Measurements from ENCODE around the gene CHST11.

The CHST11 gene

DNA sequence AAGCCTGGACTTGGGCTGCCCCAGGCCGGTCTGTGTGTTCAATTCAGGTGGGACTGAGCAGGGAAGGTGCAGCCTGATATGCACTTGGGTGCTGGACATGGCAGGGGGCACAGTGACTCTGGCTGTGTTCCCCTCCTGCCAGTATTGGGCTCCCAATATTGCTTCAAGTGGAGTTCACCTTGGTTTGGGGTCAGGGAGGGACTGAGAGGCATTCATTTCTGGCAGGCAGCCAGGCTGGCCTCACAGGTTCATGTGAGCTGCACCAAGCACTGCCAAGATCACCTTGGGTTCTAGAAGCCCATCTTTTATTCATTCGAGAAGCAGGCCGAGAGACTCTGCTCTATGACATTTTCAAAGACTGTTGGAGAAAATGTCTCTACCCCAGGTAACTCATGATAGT is 245.0 kb downstream of the CHST11 start:
- H3K4me3 ChIP-seq (ENCODE audit: low read depth, low read length): no peak overlapping the region
- no peak for DNase-seq (ENCODE audit: low read depth, low spot score)
- in situ Hi-C loops (cut with HindIII; ENCODE audit: low sequenced_read_pairs): no loop called here
- TF ChIP-seq, protein P1, sequence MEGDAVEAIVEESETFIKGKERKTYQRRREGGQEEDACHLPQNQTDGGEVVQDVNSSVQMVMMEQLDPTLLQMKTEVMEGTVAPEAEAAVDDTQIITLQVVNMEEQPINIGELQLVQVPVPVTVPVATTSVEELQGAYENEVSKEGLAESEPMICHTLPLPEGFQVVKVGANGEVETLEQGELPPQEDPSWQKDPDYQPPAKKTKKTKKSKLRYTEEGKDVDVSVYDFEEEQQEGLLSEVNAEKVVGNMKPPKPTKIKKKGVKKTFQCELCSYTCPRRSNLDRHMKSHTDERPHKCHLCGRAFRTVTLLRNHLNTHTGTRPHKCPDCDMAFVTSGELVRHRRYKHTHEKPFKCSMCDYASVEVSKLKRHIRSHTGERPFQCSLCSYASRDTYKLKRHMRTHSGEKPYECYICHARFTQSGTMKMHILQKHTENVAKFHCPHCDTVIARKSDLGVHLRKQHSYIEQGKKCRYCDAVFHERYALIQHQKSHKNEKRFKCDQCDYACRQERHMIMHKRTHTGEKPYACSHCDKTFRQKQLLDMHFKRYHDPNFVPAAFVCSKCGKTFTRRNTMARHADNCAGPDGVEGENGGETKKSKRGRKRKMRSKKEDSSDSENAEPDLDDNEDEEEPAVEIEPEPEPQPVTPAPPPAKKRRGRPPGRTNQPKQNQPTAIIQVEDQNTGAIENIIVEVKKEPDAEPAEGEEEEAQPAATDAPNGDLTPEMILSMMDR (IDR thresholded peaks at IDR 0.05; ENCODE audit: low read depth, low read length): no peak

DNA sequence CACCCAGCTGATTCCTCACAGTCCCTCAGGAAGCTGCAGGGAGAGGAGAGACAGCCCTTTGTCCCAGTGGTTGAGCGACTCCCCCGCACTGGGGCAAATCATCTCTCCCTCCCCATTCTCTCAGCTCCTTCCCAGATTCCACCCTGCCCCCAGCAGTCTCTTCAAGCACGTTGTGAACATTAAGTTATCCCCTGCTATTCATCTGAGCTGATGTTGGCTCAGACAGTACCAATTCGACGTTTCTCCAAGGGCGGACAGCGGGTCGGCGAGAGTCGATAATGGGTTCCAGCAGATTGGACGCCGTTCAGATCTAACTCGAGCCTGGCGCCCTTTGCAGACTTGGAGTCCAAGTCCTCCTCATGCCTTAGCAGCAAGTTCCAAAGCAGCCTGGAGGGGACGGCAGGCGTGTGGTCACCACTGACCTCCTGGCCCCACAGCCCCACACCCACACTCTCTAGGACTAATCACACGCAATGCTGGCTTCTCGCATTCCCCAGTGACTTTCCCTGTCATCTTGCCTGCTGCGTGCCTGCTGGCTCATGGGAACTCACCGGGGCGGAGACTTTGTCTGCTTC is 245.9 kb downstream of the CHST11 start:
- TF ChIP-seq, protein P1 (IDR thresholded peaks at IDR 0.05; ENCODE audit: low read depth, low read length): no peak
- no peak overlapping the region for H3K4me3 ChIP-seq (ENCODE audit: low read depth, low read length)
- DNase-seq (ENCODE audit: low read depth, low spot score): peak; percentile 18
- in situ Hi-C loops (cut with HindIII; ENCODE audit: low sequenced_read_pairs): no loop called here

DNA sequence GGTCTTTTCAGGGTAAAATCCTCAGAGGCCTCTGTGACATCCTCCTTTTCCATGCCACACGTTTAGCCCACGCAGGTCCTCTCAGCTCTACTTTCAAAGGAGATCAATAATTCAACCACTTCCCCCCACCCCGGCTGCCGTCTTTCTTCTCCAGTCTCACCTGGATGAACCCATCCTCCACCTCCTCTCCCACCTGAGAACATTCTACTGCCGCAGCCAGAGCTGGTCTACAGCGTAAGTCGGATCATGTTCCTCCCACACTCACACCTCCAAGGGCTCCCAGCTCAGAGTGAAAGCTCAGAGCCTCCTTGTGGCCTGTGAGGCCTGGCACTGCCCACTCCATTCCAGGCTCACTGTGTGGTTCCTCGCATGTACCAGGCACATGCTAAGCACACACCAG is 246.6 kb downstream of the CHST11 start:
- no peak for DNase-seq (ENCODE audit: low read depth, low spot score)
- TF ChIP-seq, protein P1 (IDR thresholded peaks at IDR 0.05; ENCODE audit: low read depth, low read length): no peak
- no peak overlapping the region for H3K4me3 ChIP-seq (ENCODE audit: low read depth, low read length)
- in situ Hi-C loops (cut with HindIII; ENCODE audit: low sequenced_read_pairs): no loop called here

DNA sequence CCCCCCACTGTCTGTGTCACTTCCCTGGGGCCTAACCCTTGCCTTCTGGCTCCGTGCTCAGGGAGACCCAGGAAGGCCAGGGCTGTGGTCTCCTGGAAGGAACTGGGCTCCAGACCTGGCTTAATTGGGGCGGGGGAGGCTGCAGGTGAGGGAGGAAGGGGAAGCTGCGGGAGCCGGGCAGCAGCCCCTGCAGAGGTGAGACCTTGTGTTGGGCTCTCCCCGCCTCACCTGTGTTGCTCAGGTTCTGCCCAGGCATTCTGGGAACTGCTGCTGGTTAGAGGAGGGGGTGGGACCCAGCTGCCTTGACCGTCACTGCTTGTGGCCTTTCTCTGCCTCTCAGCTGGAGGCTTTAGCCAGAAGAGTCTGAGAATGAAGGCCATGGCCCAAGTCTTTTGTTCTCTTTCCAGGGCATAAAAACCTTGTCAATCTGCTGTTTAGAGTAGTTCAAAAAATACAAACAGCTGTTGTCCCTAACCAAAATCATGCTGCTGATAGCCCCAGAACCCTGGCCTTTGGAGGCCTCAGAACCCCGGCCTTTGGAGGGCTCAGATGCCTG is 247.6 kb downstream of the CHST11 start:
- DNase-seq (ENCODE audit: low read depth, low spot score): no peak
- in situ Hi-C loops (cut with HindIII; ENCODE audit: low sequenced_read_pairs): no loop called here
- H3K4me3 ChIP-seq (ENCODE audit: low read depth, low read length): no peak overlapping the region
- TF ChIP-seq, protein P1 (IDR thresholded peaks at IDR 0.05; ENCODE audit: low read depth, low read length): no peak

DNA sequence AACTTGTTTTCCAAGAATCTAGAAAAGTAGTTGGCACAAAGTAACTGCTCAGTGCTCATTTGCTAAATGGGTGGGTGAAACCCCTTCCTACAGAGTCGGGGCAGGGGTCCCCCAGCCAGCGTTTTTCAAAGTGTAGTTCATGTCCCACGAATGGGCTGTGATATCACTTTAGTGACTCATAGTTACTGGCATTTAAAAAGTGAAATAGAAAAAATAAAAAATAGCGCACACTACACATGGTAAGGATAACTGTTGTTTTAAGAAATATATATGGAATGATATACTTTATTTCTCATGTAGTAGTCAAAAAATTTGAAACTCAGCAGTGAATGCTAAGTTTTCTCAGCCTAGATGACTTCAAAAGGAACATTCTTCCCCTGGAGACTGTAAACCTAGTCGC is 250.4 kb downstream of the CHST11 start:
- in situ Hi-C loops (cut with HindIII; ENCODE audit: low sequenced_read_pairs): no loop called here

DNA sequence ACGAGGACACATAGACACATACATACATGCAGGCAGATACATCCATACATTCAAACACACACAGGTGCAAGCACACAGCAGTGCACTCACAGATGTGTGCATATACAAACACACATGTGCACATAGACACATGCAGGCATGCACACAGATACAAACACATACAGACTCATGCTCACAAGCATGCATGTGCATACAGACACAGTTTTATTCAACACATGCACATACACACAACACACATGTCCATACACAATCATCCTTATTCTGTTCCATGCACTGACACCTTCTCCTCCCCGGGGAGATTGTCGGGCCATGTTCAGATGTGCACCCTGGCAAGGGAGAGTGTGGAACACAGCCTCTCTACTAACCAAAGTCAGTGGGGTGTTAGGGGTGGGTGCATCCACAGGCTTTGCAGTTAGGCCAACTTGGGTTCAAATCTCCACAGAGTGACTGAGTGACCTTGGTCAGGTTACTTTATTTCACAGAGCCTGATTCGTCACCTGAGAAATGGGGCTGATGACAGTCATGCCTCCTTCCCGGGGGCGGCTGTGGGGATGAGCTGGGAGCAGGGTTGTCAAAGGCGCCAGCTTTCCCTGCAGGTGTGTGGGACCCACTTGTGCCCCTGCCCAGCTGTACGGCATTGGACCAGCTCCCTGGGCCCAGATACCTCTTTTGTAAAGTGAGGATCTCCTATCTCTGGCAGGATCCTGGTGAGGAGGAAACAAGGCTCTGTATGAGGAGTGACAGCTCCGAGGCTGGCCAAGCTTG is 251.2 kb downstream of the CHST11 start:
- no peak overlapping the region for H3K4me3 ChIP-seq (ENCODE audit: low read depth, low read length)
- no peak for DNase-seq (ENCODE audit: low read depth, low spot score)
- in situ Hi-C loops (cut with HindIII; ENCODE audit: low sequenced_read_pairs): no loop called here
- TF ChIP-seq, protein P1 (IDR thresholded peaks at IDR 0.05; ENCODE audit: low read depth, low read length): no peak

More for the DNA sequence above, 250.4 kb downstream of the CHST11 start:
- DNase-seq (ENCODE audit: low read depth, low spot score): peak; percentile 43
- TF ChIP-seq, protein P1 (IDR thresholded peaks at IDR 0.05; ENCODE audit: low read depth, low read length): no peak
- no peak overlapping the region for H3K4me3 ChIP-seq (ENCODE audit: low read depth, low read length)

Measured in astrocyte of the spinal cord (primary cell).